B cell (primary cell): ENCODE results near the gene SLC22A31. TPM values are rescaled to one million over a fixed set of nuclear protein-coding genes. Genes with fewer than 3 reads are reported as not detected.

Experiments used
- ATAC-seq: fragments of 200-7000 bp; cut with Tn5 transposase; one replicate; pipeline ENCODE4 v1.10.0; 2021; ENCODE audit warnings: low read depth, mild to moderate bottlenecking, moderate number of reproducible peaks, moderate library complexity
- CTCF ChIA-PET: fragments of 350-600 bp; sonication (Branson Sonifier 250); formaldehyde crosslinking; loops from one replicate; lab custom pipeline; 2021; ENCODE audit warnings: antibody characterized with exemption, inconsistent platforms; lab: Charles Lee
- POLR2A ChIA-PET: fragments of 350-600 bp; sonication (Branson Sonifier 250); formaldehyde crosslinking; loops from one replicate; lab custom pipeline; 2021; ENCODE audit warnings: antibody characterized with exemption; lab: Charles Lee
- DNase-seq: peaks from one replicate; pipeline ENCODE4 v3.0.0; 2013
- H2AFZ ChIP-seq: 2 replicates; pipeline ENCODE4 v1.6.1; 2012; ENCODE audit warnings: mild to moderate bottlenecking, low read depth, low read length; ENCODE audit not compliant: insufficient read depth, poor library complexity, severe bottlenecking
- H3K27ac ChIP-seq, 2 donors: 1 replicate in 1 of 2; 2 replicates in 1 of 2; pipeline ENCODE4 v1.5.1; 2012 to 2013; ENCODE audit warnings: low read length in 2 of 2, mild to moderate bottlenecking in 2 of 2, moderate library complexity in 1 of 2
- H3K27me3 ChIP-seq, 4 experiments: fragments of 200-600 bp in 1 of 4; sonication (generic) in 1 of 4; replicated peaks in 1 of 4; 1 replicate in 2 of 4; 2 replicates in 2 of 4; pipeline versions ENCODE4 v1.6.1 to v1.7.0; 2013 to 2016; ENCODE audit warnings: low read length in 3 of 4, mild to moderate bottlenecking in 2 of 4, mixed read lengths in 1 of 4, moderate library complexity in 1 of 4; ENCODE audit not compliant: insufficient read depth in 4 of 4, control insufficient read depth in 3 of 4; ENCODE audit errors: control extremely low read depth in 1 of 4
- H3K36me3 ChIP-seq, 2 experiments: replicated peaks in 1 of 2; 1 replicate in 1 of 2; 2 replicates in 1 of 2; pipeline versions ENCODE4 v1.6.1 to v1.7.1; 2013; ENCODE audit warnings: low read length in 1 of 2; ENCODE audit not compliant: insufficient read depth in 2 of 2, control insufficient read depth in 1 of 2; ENCODE audit errors: control extremely low read depth in 1 of 2, extremely low read depth in 1 of 2
- H3K4me1 ChIP-seq, 2 donors: fragments of 200-600 bp in 1 of 2; sonication (generic) in 1 of 2; 1 replicate in 1 of 2; 2 replicates in 1 of 2; pipeline versions ENCODE4 v1.5.1 to v1.6.1; 2013 to 2017; ENCODE audit warnings: low read length in 2 of 2; ENCODE audit not compliant: control insufficient read depth in 2 of 2, insufficient read depth in 2 of 2
- H3K4me2 ChIP-seq: replicated peaks from 2 replicates; pipeline ENCODE3; 2012; ENCODE audit warnings: mild to moderate bottlenecking, low read depth, low read length; ENCODE audit not compliant: poor library complexity, severe bottlenecking
- H3K4me3 ChIP-seq, 5 experiments: fragments of 200-600 bp in 1 of 5; sonication (generic) in 1 of 5; 1 replicate in 3 of 5; 2 replicates in 2 of 5; pipeline versions ENCODE4 v1.5.1 to v1.7.0; 2011 to 2016; ENCODE audit warnings: low read length in 4 of 5, mild to moderate bottlenecking in 4 of 5, low read depth in 2 of 5, control low read depth in 1 of 5, moderate library complexity in 1 of 5; ENCODE audit not compliant: insufficient read depth in 1 of 5; ENCODE audit errors: control extremely low read depth in 1 of 5, extremely low read depth in 1 of 5
- H3K79me2 ChIP-seq: fragments of 200-600 bp; sonication (generic); one replicate; pipeline ENCODE4 v1.6.0; 2016; ENCODE audit warnings: low read length; ENCODE audit not compliant: control insufficient read depth, insufficient read depth
- H3K9ac ChIP-seq: fragments of 200-600 bp; sonication (generic); 2 replicates; pipeline ENCODE4 v1.6.1; 2017; ENCODE audit warnings: mild to moderate bottlenecking, low read length, moderate library complexity
- H3K9me3 ChIP-seq, 3 donors: one replicate each; pipeline versions ENCODE4 v1.6.1 to v1.7.1; 2013; ENCODE audit warnings: low read length in 2 of 3; ENCODE audit not compliant: control insufficient read depth in 2 of 3, insufficient read depth in 1 of 3; ENCODE audit errors: control extremely low read depth in 1 of 3
- H4K20me1 ChIP-seq: 2 replicates; pipeline ENCODE4 v1.6.0; 2012; ENCODE audit warnings: mild to moderate bottlenecking, low read length; ENCODE audit not compliant: insufficient read depth, control insufficient read depth, poor library complexity, severe bottlenecking
- H3K27ac Mint-ChIP-seq: one replicate; pipeline ENCODE4 v1.8.0; 2021; ENCODE audit warnings: mixed read lengths
- H3K27me3 Mint-ChIP-seq: one replicate; pipeline ENCODE4 v1.8.0; 2021; ENCODE audit warnings: mixed read lengths
- H3K4me1 Mint-ChIP-seq: one replicate; pipeline ENCODE4 v1.8.0; 2021; ENCODE audit warnings: mixed read lengths
- H3K4me3 Mint-ChIP-seq: one replicate; pipeline ENCODE4 v1.8.0; 2021; ENCODE audit warnings: mixed read lengths
- H3K9me3 Mint-ChIP-seq: one replicate; pipeline ENCODE4 v1.8.0; 2022; ENCODE audit warnings: mixed read lengths; ENCODE audit not compliant: insufficient read depth
- EZH2 ChIP-seq: IDR thresholded peaks from 2 replicates; pipeline ENCODE4 v1.6.1; 2012; ENCODE audit warnings: borderline replicate concordance, low read depth, mild to moderate bottlenecking, moderate library complexity, low read length; ENCODE audit not compliant: insufficient read depth, poor library complexity, severe bottlenecking
- WGBS: methylation state at CpG from one replicate; pipeline ENCODE4 v1.1.5; 2013; ENCODE audit warnings: missing lambda C conversion rate; ENCODE audit not compliant: insufficient coverage; 5-methylcytosine and 5-hydroxymethylcytosine counted together
- intact Hi-C: fragments of 100-400 bp; cut with micrococcal nuclease; formaldehyde crosslinking; loops from one replicate; pipeline ENCODE4 v1.10.0; 2022
- polyA plus RNA-seq: library from polyadenylated mRNA; depleted of rRNA; stranded (reverse); fragments of >200 nt; gene quantifications from 2 replicates; pipeline ENCODE4 v1.2.3, GENCODE V29; 2012
- total RNA-seq, 2 donors: library from RNA; stranded (reverse); fragments of 120-200 nt in 1 of 2; gene quantifications; 1 replicate in 1 of 2; 2 replicates in 1 of 2; pipeline versions ENCODE4 v1.2.3 to v1.2.4, GENCODE V29; 2013 to 2022
- TF ChIP-seq, protein P1 (sequence below): fragments of 200-600 bp; IDR thresholded peaks from one replicate; pipeline ENCODE4 v1.8.0; 2022; ENCODE audit warnings: antibody characterized with exemption, mild to moderate bottlenecking

SLC22A31 gene
- total and polyA plus RNA-seq, 2 donors (not counting 1 experiment from before 2014, with no cell fraction given) = 0.33 TPM; not detected in 1

DNA sequence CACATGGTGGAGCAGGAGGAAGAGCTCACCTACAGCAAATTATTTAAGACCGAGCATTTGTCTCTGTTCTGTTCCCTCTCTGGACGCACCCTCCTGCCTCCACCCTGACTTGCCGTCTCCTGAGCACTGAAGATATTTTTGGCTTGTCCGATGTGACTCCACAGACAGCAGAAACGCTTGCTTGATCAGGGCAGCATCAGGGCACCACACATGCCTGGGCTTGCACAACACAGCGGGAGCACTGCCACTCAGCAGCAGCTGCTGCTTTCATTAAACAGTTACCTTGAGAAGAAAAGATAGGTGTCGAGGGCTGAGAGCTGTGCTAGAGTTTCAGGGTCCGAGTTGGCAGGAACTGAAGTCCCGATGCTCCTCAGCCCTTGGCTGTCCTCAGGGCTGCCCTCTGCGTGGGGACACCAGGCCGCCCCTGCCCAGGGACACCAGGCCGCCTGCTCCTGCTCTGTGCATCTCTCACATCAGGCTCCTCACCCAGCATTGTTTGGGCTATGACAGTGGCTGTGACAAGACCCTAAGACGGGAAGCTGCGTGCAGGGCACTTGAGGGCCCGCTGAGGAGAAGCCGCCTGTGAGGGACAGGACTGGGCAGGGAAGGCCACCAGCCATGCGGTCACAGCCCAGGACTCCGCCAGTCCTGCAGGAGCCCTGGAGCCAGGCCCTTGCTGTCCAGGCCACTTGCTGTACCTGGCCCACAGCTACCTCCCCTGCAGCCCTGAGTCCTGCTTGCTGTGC, 50.1 kb downstream of the SLC22A31 start:
- no peak overlapping the region for H3K27ac Mint-ChIP-seq
- H3K4me3 Mint-ChIP-seq = no peak overlapping the region

DNA sequence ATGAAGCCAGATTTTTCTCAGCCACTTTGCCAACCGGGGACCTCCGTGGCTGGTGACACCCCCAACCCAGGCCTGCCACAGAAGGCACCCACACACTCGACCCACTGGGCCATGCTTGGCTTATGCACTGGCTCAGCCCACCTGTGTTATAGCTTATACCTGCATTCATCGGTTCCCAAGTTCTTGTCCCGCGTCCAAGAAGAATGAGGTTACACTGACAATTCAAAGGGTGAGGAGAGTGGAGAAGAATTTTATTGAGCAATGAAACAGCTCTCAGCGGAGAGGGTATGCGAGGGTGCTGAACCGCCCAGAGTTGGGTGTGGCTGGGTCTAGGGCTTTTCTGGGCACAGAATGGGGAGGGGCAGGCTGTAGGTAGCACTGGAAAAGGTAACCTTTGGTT, 51.0 kb downstream of the SLC22A31 start:
- Mint-ChIP-seq H3K4me1 (peaks cover 5% of the 10 kb centered on the region), H3K4me3 (no peak overlapping the region), H3K27me3 (no peaks in the 10 kb centered on the region), H3K27ac (no peak overlapping the region), H3K9me3 (no peaks in the 10 kb centered on the region)
- WGBS = 99% methylated on average over 9 of the region's 9 CpGs
- peaks cover 0 to 26% (median 6%) of the 10 kb centered on the region in 3 donors for H3K9me3 ChIP-seq
- H3K27ac ChIP-seq = no peak overlapping the region
- H3K4me3 ChIP-seq = no peak overlapping the region
- DNase-seq (no peak), ATAC-seq (no peak)
- peaks cover 0 to 43% of the 10 kb centered on the region in 2 experiments for H3K36me3 ChIP-seq
- H3K4me1 ChIP-seq = no peaks in the 10 kb centered on the region
- CTCF ChIA-PET = no interaction called here
- H3K4me2 ChIP-seq = no peak overlapping the region
- no peak overlapping the region for H3K9ac ChIP-seq
- H2AFZ ChIP-seq = no peak overlapping the region
- no peaks in the 10 kb centered on the region for H3K27me3 ChIP-seq
- POLR2A ChIA-PET = no interaction called here
- TF ChIP-seq, protein P1, sequence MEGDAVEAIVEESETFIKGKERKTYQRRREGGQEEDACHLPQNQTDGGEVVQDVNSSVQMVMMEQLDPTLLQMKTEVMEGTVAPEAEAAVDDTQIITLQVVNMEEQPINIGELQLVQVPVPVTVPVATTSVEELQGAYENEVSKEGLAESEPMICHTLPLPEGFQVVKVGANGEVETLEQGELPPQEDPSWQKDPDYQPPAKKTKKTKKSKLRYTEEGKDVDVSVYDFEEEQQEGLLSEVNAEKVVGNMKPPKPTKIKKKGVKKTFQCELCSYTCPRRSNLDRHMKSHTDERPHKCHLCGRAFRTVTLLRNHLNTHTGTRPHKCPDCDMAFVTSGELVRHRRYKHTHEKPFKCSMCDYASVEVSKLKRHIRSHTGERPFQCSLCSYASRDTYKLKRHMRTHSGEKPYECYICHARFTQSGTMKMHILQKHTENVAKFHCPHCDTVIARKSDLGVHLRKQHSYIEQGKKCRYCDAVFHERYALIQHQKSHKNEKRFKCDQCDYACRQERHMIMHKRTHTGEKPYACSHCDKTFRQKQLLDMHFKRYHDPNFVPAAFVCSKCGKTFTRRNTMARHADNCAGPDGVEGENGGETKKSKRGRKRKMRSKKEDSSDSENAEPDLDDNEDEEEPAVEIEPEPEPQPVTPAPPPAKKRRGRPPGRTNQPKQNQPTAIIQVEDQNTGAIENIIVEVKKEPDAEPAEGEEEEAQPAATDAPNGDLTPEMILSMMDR = no peak
- TF ChIP-seq EZH2 = no peak
- no peaks in the 10 kb centered on the region for H4K20me1 ChIP-seq
- intact Hi-C loops = no loop called here
- no peaks in the 10 kb centered on the region for H3K79me2 ChIP-seq

More for the DNA sequence above, 50.1 kb downstream of the SLC22A31 start:
- H3K9ac ChIP-seq = no peak overlapping the region
- intact Hi-C loops = no loop called here
- H3K4me2 ChIP-seq = no peak overlapping the region
- H3K79me2 ChIP-seq = no peaks in the 10 kb centered on the region
- no peak for TF ChIP-seq EZH2
- TF ChIP-seq, protein P1 = no peak
- ATAC-seq = no peak
- Mint-ChIP-seq H3K9me3 (no peaks in the 10 kb centered on the region), H3K4me1 (peaks cover 13% of the 10 kb centered on the region), H3K27me3 (no peaks in the 10 kb centered on the region)
- POLR2A ChIA-PET = no interaction called here
- 98% methylated on average over 18 of the region's 18 CpGs for WGBS
- DNase-seq = no peak
- peaks cover 0 to 35% of the 10 kb centered on the region in 2 experiments for H3K36me3 ChIP-seq
- CTCF ChIA-PET = no interaction called here
- no peaks in the 10 kb centered on the region for H4K20me1 ChIP-seq
- H2AFZ ChIP-seq = no peak overlapping the region
- H3K4me3 ChIP-seq = no peak overlapping the region
- H3K4me1 ChIP-seq = no peaks in the 10 kb centered on the region
- no peaks in the 10 kb centered on the region for H3K27me3 ChIP-seq
- H3K9me3 ChIP-seq = peaks cover 0 to 26% (median 6%) of the 10 kb centered on the region in 3 donors
- H3K27ac ChIP-seq = no peak overlapping the region
